Uterus (tissue), 4 donors: ENCODE data around the gene HNRNPH2. TPM values are rescaled to one million over a fixed set of nuclear protein-coding genes. Genes with fewer than 3 reads are reported as not detected.

Experiments
- DNase-seq, 2 donors: peaks; one replicate each; pipeline ENCODE4 v3.0.0-alpha.2; 2019 to 2020
- H3K27ac ChIP-seq, 2 donors: fragments of 200-600 bp; sonication (generic); 1 replicate in 1 of 2; 2 replicates in 1 of 2; pipeline ENCODE4 v1.5.1; 2016 to 2018
- H3K27me3 ChIP-seq, 2 donors: fragments of 200-600 bp; sonication (generic); one replicate each; pipeline ENCODE4 v1.5.1; 2018 to 2019; ENCODE audit warnings: control low read depth in 1 of 2
- H3K36me3 ChIP-seq, 2 donors: fragments of 200-600 bp; sonication (generic); one replicate each; pipeline ENCODE4 v1.5.1; 2019; ENCODE audit warnings: control low read depth in 1 of 2
- H3K4me1 ChIP-seq, 2 donors: fragments of 200-600 bp; sonication (generic); one replicate each; pipeline ENCODE4 v1.5.1; 2018 to 2019; ENCODE audit warnings: control low read depth in 1 of 2
- H3K4me3 ChIP-seq, 2 donors: fragments of 200-600 bp; sonication (generic); 1 replicate in 1 of 2; 2 replicates in 1 of 2; pipeline ENCODE4 v1.5.1; 2018 to 2019; ENCODE audit warnings: mild to moderate bottlenecking in 1 of 2
- H3K9me3 ChIP-seq, 2 donors: fragments of 200-600 bp; sonication (generic); one replicate each; pipeline ENCODE4 v1.5.1; 2019; ENCODE audit warnings: control low read depth in 1 of 2
- CTCF ChIP-seq, 4 experiments: fragments of 200-600 bp in 2 of 4; fragments of 450-650 bp in 2 of 4; sonication (generic) in 2 of 4; IDR thresholded peaks; one replicate each; pipeline ENCODE4 v1.5.1; 2016 to 2019; ENCODE audit warnings: antibody characterized with exemption in 4 of 4, mild to moderate bottlenecking in 2 of 4, moderate library complexity in 1 of 4
- POLR2A ChIP-seq, 2 donors: fragments of 450-650 bp; IDR thresholded peaks; one replicate each; pipeline ENCODE4 v1.6.1; 2016; ENCODE audit warnings: antibody characterized with exemption in 2 of 2, mild to moderate bottlenecking in 1 of 2, moderate library complexity in 1 of 2
- intact Hi-C: fragments of 100-400 bp; cut with DNase I; formaldehyde crosslinking; loops from one replicate; pipeline ENCODE4 v1.15.1; 2023; ENCODE audit warnings: low total_unique reads
- total RNA-seq, 4 donors: library from RNA; depleted of rRNA in 3 of 4; stranded (reverse); fragments of >200 nt in 3 of 4; gene quantifications; one replicate each; pipeline versions ENCODE4 v1.1.0 to v1.2.4, GENCODE V29; 2014 to 2023
- donor health status: DM: yes; HTN: yes; CAD: no.

Gene HNRNPH2
- total RNA-seq, 4 donors from 2014 or later, result 22.0 to 87.2 (median 40.7) TPM

DNA sequence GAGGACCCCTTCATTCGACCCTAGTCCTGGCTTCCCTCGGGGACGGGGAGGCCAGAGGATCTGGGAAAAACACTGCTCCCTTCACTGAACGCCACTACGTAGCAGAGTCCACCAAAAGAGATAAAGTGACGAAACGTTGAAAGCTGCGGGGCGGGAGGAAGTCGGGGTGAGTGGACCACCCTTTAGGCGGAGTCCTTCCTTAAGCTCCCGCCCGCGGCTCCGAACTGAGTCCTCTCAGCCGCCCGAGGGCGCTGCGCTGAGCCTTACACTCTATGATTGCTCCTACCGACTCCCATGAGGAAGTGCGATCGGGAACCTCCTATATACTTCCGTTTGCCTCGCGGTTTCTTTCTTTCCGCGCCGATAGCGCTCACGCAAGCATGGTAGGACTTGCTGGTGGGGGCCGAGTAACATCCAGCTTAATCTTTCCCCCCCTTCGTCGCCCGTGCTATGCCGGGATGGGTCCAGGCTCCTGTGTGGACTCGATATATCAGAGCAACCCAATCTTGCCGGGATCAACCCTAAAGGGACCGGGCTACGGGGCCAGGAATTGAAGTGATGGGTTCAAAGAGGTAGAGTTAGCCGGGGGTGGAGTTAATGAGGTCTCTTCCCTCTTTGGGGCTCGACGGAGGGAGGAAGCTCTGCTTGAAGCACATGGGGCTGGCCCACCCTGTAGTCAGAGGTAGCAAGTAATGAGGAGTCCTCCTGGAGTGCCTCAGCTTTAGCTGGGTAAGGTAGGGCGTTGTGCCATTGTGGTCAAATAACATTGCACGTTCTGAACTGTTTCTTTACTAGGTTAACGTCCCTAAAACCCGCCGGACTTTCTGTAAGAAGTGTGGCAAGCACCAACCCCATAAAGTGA is 17.1 kb upstream of the HNRNPH2 start, which contains the start of gene RPL36A:
TSS of gene RPL36A (plus strand) at position 348 of the 862 bp plus-strand sequence. CDS start at position 381, 33 bp downstream.
- no peaks in the 10 kb centered on the region for H3K9me3 ChIP-seq
- no peaks in the 10 kb centered on the region for H3K36me3 ChIP-seq
- intact Hi-C loops, result no loop called here
- H3K4me3 ChIP-seq, result peak within 1 kb of the TSS; percentile 41 to 42
- TF ChIP-seq POLR2A (IDR thresholded peaks at IDR 0.05) (peak; percentile 61 to 75), CTCF (IDR thresholded peaks at IDR 0.05) (peak; percentile 62 to 69 (median 66))
- peak within 1 kb of the TSS; percentile 77 to 82 for H3K27ac ChIP-seq
- no peaks in the 10 kb centered on the region for H3K4me1 ChIP-seq
- no peaks in the 10 kb centered on the region for H3K27me3 ChIP-seq
- DNase-seq, result peak; percentile 84 to 86

- Histone ChIP-seq H3K27ac (peak overlapping the region; percentile 77 to 82), H3K4me1 (no peaks in the 10 kb centered on the region), H3K27me3 (no peaks in the 10 kb centered on the region), H3K4me3 (peak overlapping the region in 1 of 2 donors; percentile 42), H3K36me3 (no peaks in the 10 kb centered on the region), H3K9me3 (no peaks in the 10 kb centered on the region)
- TF ChIP-seq POLR2A (IDR thresholded peaks at IDR 0.05) (no peak), CTCF (IDR thresholded peaks at IDR 0.05) (no peak)
- intact Hi-C loops, result no loop called here
- no peak for DNase-seq
These were observed 16.2 kb upstream of the HNRNPH2 start for GRCh38 chrX:101391831-101392230.

- Histone ChIP-seq H3K27ac (no peak overlapping the region), H3K9me3 (no peaks in the 10 kb centered on the region), H3K36me3 (no peaks in the 10 kb centered on the region), H3K27me3 (no peaks in the 10 kb centered on the region), H3K4me3 (no peak overlapping the region), H3K4me1 (no peaks in the 10 kb centered on the region)
- intact Hi-C loops, result no loop called here
- no peak for TF ChIP-seq CTCF (IDR thresholded peaks at IDR 0.05)
- no peak for TF ChIP-seq POLR2A (IDR thresholded peaks at IDR 0.05)
- no peak for DNase-seq
These were observed 14.3 kb upstream of the HNRNPH2 start for GRCh38 chrX:101393530-101394305.

DNA sequence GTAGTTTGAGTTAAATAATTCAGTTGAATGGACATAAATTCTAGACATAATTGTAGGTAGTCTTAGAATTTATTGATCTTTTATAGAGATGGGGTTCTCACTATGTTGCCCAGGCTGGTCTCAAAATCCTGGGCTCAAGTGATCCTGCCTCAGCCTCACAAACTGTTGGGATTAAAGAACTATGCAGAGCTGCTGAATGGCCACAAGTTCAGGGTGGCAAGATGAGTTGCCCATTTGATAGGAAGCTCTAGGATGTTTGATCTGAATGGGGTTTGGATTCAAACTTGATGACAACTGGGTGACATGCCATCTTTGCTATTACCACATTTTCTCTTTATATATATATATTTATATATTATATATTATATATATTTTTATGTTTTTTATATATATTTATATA is 13.7 kb upstream of the HNRNPH2 start:
- no peak for DNase-seq
- Histone ChIP-seq H3K36me3 (no peaks in the 10 kb centered on the region), H3K27me3 (no peaks in the 10 kb centered on the region), H3K27ac (no peak overlapping the region), H3K4me3 (no peak overlapping the region), H3K4me1 (no peaks in the 10 kb centered on the region), H3K9me3 (no peaks in the 10 kb centered on the region)
- no peak for TF ChIP-seq CTCF (IDR thresholded peaks at IDR 0.05)
- TF ChIP-seq POLR2A (IDR thresholded peaks at IDR 0.05), result no peak
- intact Hi-C loops, result no loop called here

GRCh38 chrX:101395789-101396188 is 12.2 kb upstream of the HNRNPH2 start:
- TF ChIP-seq POLR2A (IDR thresholded peaks at IDR 0.05), result no peak
- no peak for TF ChIP-seq CTCF (IDR thresholded peaks at IDR 0.05)
- DNase-seq, result no peak
- Histone ChIP-seq H3K36me3 (no peaks in the 10 kb centered on the region), H3K4me1 (no peaks in the 10 kb centered on the region), H3K27me3 (no peaks in the 10 kb centered on the region), H3K9me3 (no peaks in the 10 kb centered on the region), H3K4me3 (no peak overlapping the region), H3K27ac (no peak overlapping the region)
- intact Hi-C loops, result no loop called here
